Measurements from ENCODE around the gene SCAPER. TPM values are rescaled to one million over a fixed set of nuclear protein-coding genes. Genes with fewer than 3 reads are reported as not detected.
A peak's percentile ranks its signal among the peaks of the same experiment; 100 is the strongest.

Gene SCAPER
- total and polyA plus RNA-seq, 11 donors: 6.7 to 53.9 (median 38.3) TPM

- TF ChIP-seq POLR2A (IDR thresholded peaks at IDR 0.05): no peak
- no peak for TF ChIP-seq CTCF (IDR thresholded peaks at IDR 0.05)
- Histone ChIP-seq H3K9me3 (no peaks in the 10 kb centered on the region), H3K4me3 (no peak overlapping the region), H3K27me3 (peaks cover 0 to 37% (median 13%) of the 10 kb centered on the region in 9 donors), H3K4me1 (peaks cover 0 to 6% (median 2%) of the 10 kb centered on the region in 12 donors), H3K36me3 (no peaks in the 10 kb centered on the region), H3K27ac (no peak overlapping the region)
- WGBS, 4 donors: 83 to 95% (median 88%) methylated on average over 4 of the region's 4 CpGs
- DNase-seq (no peak), ATAC-seq (no peak)
- intact Hi-C loops (cut with DNase I): loop anchor here in 3 of 10 donors (5.0 kb wide), 2 partner anchors 92 to 137 kb away; no protein-coding TSS in a partner anchor
These were observed 576.2 kb downstream of the SCAPER start for GRCh38 chr15:76328958-76329357.

- WGBS, 4 donors: 83 to 92% (median 85%) methylated on average over 8 of the region's 8 CpGs
- Histone ChIP-seq H3K4me1 (peaks cover 0 to 6% (median 2%) of the 10 kb centered on the region in 12 donors), H3K36me3 (no peaks in the 10 kb centered on the region), H3K27ac (peak overlapping the region in 3 of 12 donors; percentile 30 to 65 (median 37)), H3K9me3 (no peaks in the 10 kb centered on the region), H3K4me3 (no peak overlapping the region), H3K27me3 (peaks cover 0 to 37% (median 5%) of the 10 kb centered on the region in 9 donors)
- ATAC-seq: no peak
- DNase-seq: peak in 1 of 5 donors; percentile 9
- intact Hi-C loops (cut with DNase I): loop anchor here in 3 of 10 donors (5.0 kb wide), 2 partner anchors 91 to 136 kb away; no protein-coding TSS in a partner anchor
- TF ChIP-seq POLR2A (IDR thresholded peaks at IDR 0.05): no peak
- TF ChIP-seq CTCF (IDR thresholded peaks at IDR 0.05): no peak
These were observed 576.9 kb downstream of the SCAPER start for GRCh38 chr15:76328106-76328696.

DNA sequence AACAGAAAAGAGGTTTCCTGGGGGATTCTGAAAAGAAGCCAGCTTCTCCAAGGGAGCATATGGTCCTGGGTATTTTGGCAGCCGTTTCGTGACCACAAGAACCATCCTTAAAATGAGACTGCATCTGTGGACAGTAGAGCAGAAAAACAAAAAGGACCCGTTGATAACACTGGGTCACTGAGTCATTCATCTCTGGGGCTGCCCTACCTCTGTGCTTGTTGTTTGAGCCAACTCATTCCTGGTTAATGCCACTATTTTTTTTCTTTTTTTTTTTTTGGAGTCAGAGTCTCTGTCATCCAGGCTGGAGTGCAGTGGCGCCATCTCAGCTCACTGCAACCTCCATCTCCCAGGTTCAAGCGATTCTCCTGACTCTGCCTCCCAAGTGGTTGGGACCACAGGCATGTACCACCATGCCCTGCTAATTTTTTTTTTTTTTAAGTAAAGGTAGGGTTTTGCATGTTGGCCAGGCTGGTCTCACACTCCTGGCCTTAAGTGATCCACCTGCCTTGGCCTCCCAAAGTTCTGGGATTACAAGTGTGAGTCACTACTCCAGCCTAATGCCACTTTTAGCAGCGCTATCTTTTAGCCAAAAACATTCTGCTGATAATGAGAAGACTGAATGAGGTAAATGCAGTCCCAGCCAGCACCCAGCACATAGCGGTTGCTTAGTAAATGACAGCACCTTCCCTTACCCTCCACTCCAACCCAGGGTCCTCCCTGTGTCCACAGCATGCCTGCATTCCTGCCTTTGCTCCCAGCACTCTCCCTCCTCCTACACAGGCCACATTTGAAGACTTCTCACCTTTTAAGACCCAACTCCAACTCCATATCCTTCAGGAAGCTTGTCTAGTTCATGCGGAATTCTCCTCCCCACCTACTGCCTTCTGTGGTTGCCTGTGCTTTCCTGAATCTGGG is 577.7 kb downstream of the SCAPER start:
- 69 to 79% (median 75%) methylated on average over 8 of the region's 8 CpGs for WGBS, 4 donors
- Histone ChIP-seq H3K36me3 (no peaks in the 10 kb centered on the region), H3K27me3 (peaks cover 0 to 39% (median 0%) of the 10 kb centered on the region in 9 donors), H3K9me3 (no peaks in the 10 kb centered on the region), H3K4me1 (peaks cover 0 to 6% (median 2%) of the 10 kb centered on the region in 12 donors), H3K27ac (peak overlapping the region in 4 of 12 donors; percentile 26 to 65 (median 34)), H3K4me3 (no peak overlapping the region)
- DNase-seq (peak in 3 of 5 donors; percentile 33 to 72 (median 44)), ATAC-seq (peak; percentile 83 to 93 (median 88))
- intact Hi-C loops (cut with DNase I): loop anchor here in 3 of 10 donors (5.0 kb wide), 2 partner anchors 90 to 135 kb away; no protein-coding TSS in a partner anchor
- TF ChIP-seq POLR2A (IDR thresholded peaks at IDR 0.05): no peak

GRCh38 chr15:76325704-76326103 is 579.4 kb downstream of the SCAPER start:
- Histone ChIP-seq H3K4me3 (no peak overlapping the region), H3K27ac (no peak overlapping the region), H3K4me1 (peaks cover 0 to 15% (median 2%) of the 10 kb centered on the region in 12 donors), H3K27me3 (peaks cover 0 to 47% (median 0%) of the 10 kb centered on the region in 9 donors), H3K9me3 (no peaks in the 10 kb centered on the region), H3K36me3 (no peaks in the 10 kb centered on the region)
- no peak for ATAC-seq
- TF ChIP-seq CTCF (IDR thresholded peaks at IDR 0.05): no peak
- TF ChIP-seq POLR2A (IDR thresholded peaks at IDR 0.05): no peak
- intact Hi-C loops (cut with DNase I): loop anchor here in 3 of 10 donors (5.0 kb wide), 2 partner anchors 88 to 133 kb away; no protein-coding TSS in a partner anchor
- DNase-seq: no peak
- WGBS, 4 donors: 72 to 79% (median 76%) methylated on average over 2 of the region's 2 CpGs
